Measurements from ENCODE around the gene PTCSC3. TPM values are rescaled to one million over a fixed set of nuclear protein-coding genes. Genes with fewer than 3 reads are reported as not detected.
A peak's percentile ranks its signal among the peaks of the same experiment; 100 is the strongest.

Gene PTCSC3
- total RNA-seq (2021) (not detected in 2 replicates), Bru-seq, nascent RNA (not detected), BruChase-seq, experiment 1, labeled RNA remaining after a 2-hour chase (percentile 2 among the genes with signal in this experiment), BruChase-seq, experiment 2, labeled RNA remaining after a 6-hour chase (percentile 2 among the genes with signal in this experiment)
- long read RNA-seq = 0 reads

DNA sequence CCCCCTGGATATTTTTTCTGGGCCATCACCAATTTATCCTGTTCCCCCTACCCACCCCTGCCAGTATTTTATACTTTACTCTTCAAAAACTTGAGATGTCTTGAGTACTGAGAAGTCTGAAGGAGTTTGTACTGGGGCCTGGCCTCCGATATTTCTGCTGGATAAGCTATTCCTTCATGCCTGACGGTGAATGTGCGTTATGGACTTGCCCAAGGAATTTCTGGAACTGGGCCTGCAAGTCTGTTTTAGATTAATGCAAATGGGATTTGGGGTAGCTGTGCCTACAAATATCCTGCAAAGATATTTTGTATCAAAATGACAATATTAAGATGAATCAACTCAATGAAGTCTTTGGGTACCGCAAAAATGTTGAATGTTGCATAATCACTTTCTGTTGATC is at the start of gene PTCSC3:
TSS of gene PTCSC3 (minus strand) at position 199 of the 400 bp plus-strand sequence.
- Histone ChIP-seq H3K36me3 (ENCODE audit: insufficient read depth, low read length, poor library complexity, severe bottlenecking) (no peaks in the 10 kb centered on the region), H3K27me3 (replicated peaks; ENCODE audit: insufficient read depth, low read depth, low read length, poor library complexity) (peaks cover 41% of the 10 kb centered on the region), H3K9me3 (ENCODE audit: low read depth, low read length, poor library complexity, severe bottlenecking) (no peaks in the 10 kb centered on the region), H3K4me1 (ENCODE audit: insufficient read depth, low read length, poor library complexity, severe bottlenecking) (no peaks in the 10 kb centered on the region), H3K4me3 (ENCODE audit: low read depth, low read length, poor library complexity, severe bottlenecking) (no peak within 1 kb of the TSS), H3K27ac (ENCODE audit: low read depth, low read length, poor library complexity, severe bottlenecking) (no peak within 1 kb of the TSS)
- POLR2A ChIA-PET (ENCODE audit: low non-redundant PET) = no interaction called here
- DNase-seq (ENCODE audit: low spot score) = no peak
- TF ChIP-seq CTCF (conservative IDR thresholded peaks at IDR 0.05; ENCODE audit: low read depth, low read length) = no peak
- TF ChIP-seq EZH2 (IDR thresholded peaks at IDR 0.05; ENCODE audit: borderline replicate concordance, low read depth, low read length, poor library complexity, severe bottlenecking) = no peak
- intact Hi-C loops (cut with micrococcal nuclease; ENCODE audit: unreplicated experiment) = no loop called here
- BruUV-seq (replicated peaks) = no TSS peak
- CTCF ChIA-PET = no interaction called here

DNA sequence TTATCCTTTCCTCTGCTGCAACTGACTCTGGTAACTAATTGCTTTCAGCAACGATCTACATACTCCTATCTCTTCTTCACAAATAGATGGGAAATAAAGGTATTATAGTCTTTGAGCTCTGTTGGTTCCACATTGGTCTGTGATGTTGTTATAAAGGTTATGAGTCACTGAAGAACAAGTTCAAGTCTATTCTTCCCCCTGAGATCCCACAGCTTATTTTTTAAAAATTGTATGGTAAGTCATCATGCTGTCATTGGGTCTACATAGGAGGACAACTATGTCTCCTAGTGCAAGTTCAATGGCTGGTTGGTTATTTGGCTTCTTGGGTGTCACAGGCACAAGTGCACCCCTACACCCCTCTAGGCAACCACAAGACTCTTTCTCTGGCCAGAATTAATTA is 49.6 kb upstream of the PTCSC3 start:
- no peaks in the 10 kb centered on the region for H3K4me1 ChIP-seq (ENCODE audit: insufficient read depth, low read length, poor library complexity, severe bottlenecking)
- H3K27me3 ChIP-seq (replicated peaks; ENCODE audit: insufficient read depth, low read depth, low read length, poor library complexity) = peaks cover 27% of the 10 kb centered on the region
- H3K27ac ChIP-seq (ENCODE audit: low read depth, low read length, poor library complexity, severe bottlenecking) = no peak overlapping the region
- POLR2A ChIA-PET (ENCODE audit: low non-redundant PET) = no interaction called here
- CTCF ChIA-PET = no interaction called here
- TF ChIP-seq EZH2 (IDR thresholded peaks at IDR 0.05; ENCODE audit: borderline replicate concordance, low read depth, low read length, poor library complexity, severe bottlenecking) = no peak
- H3K36me3 ChIP-seq (ENCODE audit: insufficient read depth, low read length, poor library complexity, severe bottlenecking) = no peaks in the 10 kb centered on the region
- no peaks in the 10 kb centered on the region for H3K9me3 ChIP-seq (ENCODE audit: low read depth, low read length, poor library complexity, severe bottlenecking)
- no peak for DNase-seq (ENCODE audit: low spot score)
- intact Hi-C loops (cut with micrococcal nuclease; ENCODE audit: unreplicated experiment) = no loop called here
- no peak overlapping the region for H3K4me3 ChIP-seq (ENCODE audit: low read depth, low read length, poor library complexity, severe bottlenecking)
- BruUV-seq (replicated peaks) = no TSS peak

GRCh38 chr14:36224176-36224575 is 47.7 kb upstream of the PTCSC3 start:
- Histone ChIP-seq H3K4me3 (ENCODE audit: low read depth, low read length, poor library complexity, severe bottlenecking) (no peak overlapping the region), H3K36me3 (ENCODE audit: insufficient read depth, low read length, poor library complexity, severe bottlenecking) (no peaks in the 10 kb centered on the region), H3K27me3 (replicated peaks; ENCODE audit: insufficient read depth, low read depth, low read length, poor library complexity) (peaks cover 47% of the 10 kb centered on the region), H3K4me1 (ENCODE audit: insufficient read depth, low read length, poor library complexity, severe bottlenecking) (no peaks in the 10 kb centered on the region), H3K9me3 (ENCODE audit: low read depth, low read length, poor library complexity, severe bottlenecking) (no peaks in the 10 kb centered on the region), H3K27ac (ENCODE audit: low read depth, low read length, poor library complexity, severe bottlenecking) (no peak overlapping the region)
- intact Hi-C loops (cut with micrococcal nuclease; ENCODE audit: unreplicated experiment) = no loop called here
- TF ChIP-seq CTCF (conservative IDR thresholded peaks at IDR 0.05; ENCODE audit: low read depth, low read length) (no peak), EZH2 (IDR thresholded peaks at IDR 0.05; ENCODE audit: borderline replicate concordance, low read depth, low read length, poor library complexity, severe bottlenecking) (no peak)
- POLR2A ChIA-PET (ENCODE audit: low non-redundant PET) = no interaction called here
- CTCF ChIA-PET = no interaction called here
- DNase-seq (ENCODE audit: low spot score) = no peak
- no TSS peak for BruUV-seq (replicated peaks)

GRCh38 chr14:36223558-36223957 is 47.0 kb upstream of the PTCSC3 start:
- ChIA-PET POLR2A (ENCODE audit: low non-redundant PET) (no interaction called here), CTCF (no interaction called here)
- Histone ChIP-seq H3K9me3 (ENCODE audit: low read depth, low read length, poor library complexity, severe bottlenecking) (no peaks in the 10 kb centered on the region), H3K36me3 (ENCODE audit: insufficient read depth, low read length, poor library complexity, severe bottlenecking) (no peaks in the 10 kb centered on the region), H3K4me1 (ENCODE audit: insufficient read depth, low read length, poor library complexity, severe bottlenecking) (no peaks in the 10 kb centered on the region), H3K4me3 (ENCODE audit: low read depth, low read length, poor library complexity, severe bottlenecking) (no peak overlapping the region), H3K27ac (ENCODE audit: low read depth, low read length, poor library complexity, severe bottlenecking) (no peak overlapping the region), H3K27me3 (replicated peaks; ENCODE audit: insufficient read depth, low read depth, low read length, poor library complexity) (peaks cover 53% of the 10 kb centered on the region)
- no peak for TF ChIP-seq CTCF (conservative IDR thresholded peaks at IDR 0.05; ENCODE audit: low read depth, low read length)
- TF ChIP-seq EZH2 (IDR thresholded peaks at IDR 0.05; ENCODE audit: borderline replicate concordance, low read depth, low read length, poor library complexity, severe bottlenecking) = no peak
- intact Hi-C loops (cut with micrococcal nuclease; ENCODE audit: unreplicated experiment) = no loop called here
- no TSS peak for BruUV-seq (replicated peaks)
- DNase-seq (ENCODE audit: low spot score) = no peak

All from A673 (cell line).